ENCODE measurements around the gene FAM114A1.

Gene FAM114A1

GRCh38 chr4:38891051-38891983 lies 23.7 kb downstream of the FAM114A1 start:
- TF ChIP-seq CTCF (IDR thresholded peaks at IDR 0.05; ENCODE audit: low read depth, low read length): no peak
- H3K4me3 ChIP-seq (ENCODE audit: low read depth, low read length): no peak overlapping the region

DNA sequence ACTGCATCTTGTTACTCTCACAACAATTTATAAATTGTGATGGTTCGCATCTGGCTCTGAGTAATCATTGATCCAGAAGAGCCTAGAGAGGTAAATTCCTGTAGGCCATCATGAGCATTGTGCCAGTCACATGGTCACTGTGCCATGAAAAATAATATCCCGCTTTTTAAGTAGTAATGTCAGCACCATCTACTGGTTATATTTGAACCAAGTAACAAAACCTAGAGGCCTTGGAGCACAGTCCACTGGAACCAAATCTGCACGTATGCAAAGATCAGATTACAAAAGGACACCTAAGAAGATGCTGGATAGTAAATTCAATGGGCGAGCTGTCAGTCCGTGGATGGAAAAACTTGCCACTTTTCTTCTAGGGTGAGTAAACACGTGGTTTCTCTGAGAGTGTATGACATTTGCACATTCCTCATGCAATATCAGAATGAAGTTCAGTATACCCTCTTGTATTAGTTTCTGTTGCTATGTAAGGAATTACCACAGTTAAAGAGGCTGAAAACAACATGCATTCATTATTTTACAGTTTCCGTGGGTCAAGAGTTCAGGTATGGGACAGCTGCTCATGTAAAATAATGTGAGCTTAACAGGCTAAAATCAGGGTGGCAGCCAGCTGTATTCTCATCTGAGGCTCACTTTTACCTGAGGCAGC lies 26.8 kb downstream of the FAM114A1 start:
- no peak for TF ChIP-seq CTCF (IDR thresholded peaks at IDR 0.05; ENCODE audit: low read depth, low read length)
- no peak overlapping the region for H3K4me3 ChIP-seq (ENCODE audit: low read depth, low read length)

GRCh38 chr4:38896940-38897339 lies 29.3 kb downstream of the FAM114A1 start:
- no peak overlapping the region for H3K4me3 ChIP-seq (ENCODE audit: low read depth, low read length)
- no peak for TF ChIP-seq CTCF (IDR thresholded peaks at IDR 0.05; ENCODE audit: low read depth, low read length)

DNA sequence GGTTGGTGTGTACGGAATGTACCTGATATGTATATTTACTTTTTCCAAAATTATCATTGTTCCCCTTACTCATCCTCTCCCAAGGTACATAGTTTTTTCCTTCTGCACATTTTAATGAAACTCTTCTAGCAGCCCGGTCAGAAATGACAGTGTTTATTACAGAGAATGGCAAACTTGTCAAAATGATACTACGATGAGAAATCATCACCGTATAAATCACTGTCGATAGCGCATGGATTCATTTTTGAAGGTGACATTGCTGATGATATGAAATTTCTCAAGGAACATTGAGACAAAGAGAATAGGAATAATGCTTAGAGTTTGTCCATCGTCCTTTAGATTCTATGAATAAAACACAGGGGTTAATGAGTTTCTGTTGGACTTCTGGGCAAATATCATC lies 30.6 kb downstream of the FAM114A1 start:
- H3K4me3 ChIP-seq (ENCODE audit: low read depth, low read length): no peak overlapping the region
- no peak for TF ChIP-seq CTCF (IDR thresholded peaks at IDR 0.05; ENCODE audit: low read depth, low read length)

DNA sequence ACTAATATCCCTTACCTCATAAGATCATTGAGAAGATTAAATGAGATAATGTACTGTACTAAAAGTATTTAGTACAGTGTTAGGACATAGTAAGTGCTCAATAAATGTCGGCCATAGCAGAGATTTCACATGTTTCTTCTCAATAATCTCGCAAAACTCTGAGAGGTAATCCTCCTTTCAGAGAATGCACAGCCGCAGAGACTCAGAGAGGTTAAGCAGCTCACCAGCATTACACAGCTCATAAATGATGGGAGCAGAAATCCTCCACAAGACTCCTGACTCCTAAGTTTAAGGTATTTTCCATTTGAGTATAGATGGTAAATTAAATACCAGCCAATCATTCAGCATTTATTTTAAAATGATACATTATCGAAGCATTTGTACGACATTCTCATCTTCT lies 34.6 kb downstream of the FAM114A1 start:
- H3K4me3 ChIP-seq (ENCODE audit: low read depth, low read length): no peak overlapping the region
- TF ChIP-seq CTCF (IDR thresholded peaks at IDR 0.05; ENCODE audit: low read depth, low read length): no peak

- TF ChIP-seq CTCF (IDR thresholded peaks at IDR 0.05; ENCODE audit: low read depth, low read length): no peak
- no peak overlapping the region for H3K4me3 ChIP-seq (ENCODE audit: low read depth, low read length)
Measured at GRCh38 chr4:38902695-38903094, 35.1 kb downstream of the FAM114A1 start.

DNA sequence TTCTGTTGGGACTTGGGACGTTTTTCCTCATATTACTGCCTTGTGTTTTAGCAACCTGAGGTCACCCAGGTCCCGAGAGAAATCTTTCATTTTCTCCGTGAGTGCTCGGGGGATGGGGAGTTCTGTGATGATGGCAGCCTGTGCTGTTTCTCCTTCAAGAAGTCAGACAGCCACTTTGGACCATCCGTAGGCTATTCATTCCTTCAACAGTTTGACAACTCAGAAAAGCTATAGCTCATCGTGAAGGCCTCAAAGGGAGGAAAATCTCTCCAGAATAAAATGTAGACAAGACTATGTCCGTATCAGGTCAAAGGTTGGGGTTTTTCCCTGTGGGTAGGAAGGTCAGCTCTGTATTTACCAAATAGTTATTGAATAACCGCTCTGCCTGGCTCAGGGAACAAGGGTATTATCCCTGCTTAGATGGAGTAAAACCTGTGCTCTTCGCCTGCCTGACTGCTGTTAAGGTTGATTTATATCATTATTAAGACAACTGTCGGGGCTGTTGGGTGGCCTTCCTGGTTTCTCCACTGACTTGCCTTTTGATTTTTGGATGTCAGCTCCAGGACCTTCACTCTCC lies 36.6 kb downstream of the FAM114A1 start:
- TF ChIP-seq CTCF (IDR thresholded peaks at IDR 0.05; ENCODE audit: low read depth, low read length): no peak
- no peak overlapping the region for H3K4me3 ChIP-seq (ENCODE audit: low read depth, low read length)

Measured in WI38 (cell line).